Testis (tissue), 2 donors: ENCODE results near the gene GPATCH1.

ENCODE experiments used
- CTCF ChIP-seq, 3 experiments: fragments of 450-650 bp in 2 of 3; fragments of 200-600 bp in 1 of 3; sonication (generic) in 1 of 3; IDR thresholded peaks; one replicate each; pipeline ENCODE4 v1.5.1; 2016 to 2019; ENCODE audit warnings: antibody characterized with exemption in 3 of 3, mild to moderate bottlenecking in 2 of 3, moderate library complexity in 1 of 3
- POLR2A ChIP-seq: fragments of 450-650 bp; IDR thresholded peaks from one replicate; pipeline ENCODE4 v1.6.1; 2017; ENCODE audit warnings: antibody characterized with exemption, mild to moderate bottlenecking, moderate library complexity

- no peak for TF ChIP-seq CTCF (IDR thresholded peaks at IDR 0.05)
- no peak for TF ChIP-seq POLR2A
Observed at GRCh38 chr19:33150852-33151518, 70.0 kb downstream of the GPATCH1 start.
